H1 (cell line): ENCODE measurements around the gene RMC1. TPM values are rescaled to one million over a fixed set of nuclear protein-coding genes. Genes with fewer than 3 reads are reported as not detected.

Experiments
- CTCF ChIA-PET: fragments of 300-600 bp; sonication (Branson Sonifier 250); formaldehyde crosslinking; loops from one replicate; lab custom pipeline; 2021; ENCODE audit not compliant: partially characterized antibody; lab: Charles Lee
- POLR2A ChIA-PET: fragments of 300-600 bp; sonication (Branson Sonifier 250); formaldehyde crosslinking; loops from one replicate; lab custom pipeline; 2021; ENCODE audit warnings: inconsistent platforms; ENCODE audit not compliant: partially characterized antibody; lab: Charles Lee
- DNase-seq, 2 experiments: peaks; one replicate each; pipeline versions ENCODE4 v3.0.0 to v3.0.0-alpha.2; 2010 to 2022; ENCODE audit warnings: low spot score in 2 of 2, low read depth in 1 of 2, mixed read lengths in 1 of 2
- FAIRE-seq: peaks from 2 replicates; lab custom pipeline; 2011; peaks lifted over from hg19 to GRCh38; lab: Jason Lieb, UNC
- H2AFZ ChIP-seq: 2 replicates; pipeline ENCODE4 v1.8.1; 2012; ENCODE audit warnings: low read length, inconsistent platforms
- H2AK5ac ChIP-seq: 2 replicates; pipeline ENCODE4 v1.6.1; 2013; ENCODE audit warnings: low read depth, low read length
- H2BK120ac ChIP-seq: replicated peaks from 2 replicates; pipeline ENCODE3; 2013; ENCODE audit warnings: low read depth, low read length, inconsistent platforms
- H2BK12ac ChIP-seq: 2 replicates; pipeline ENCODE4 v1.6.1; 2013; ENCODE audit warnings: low read depth, low read length
- H2BK15ac ChIP-seq: 2 replicates; pipeline ENCODE4 v1.6.1; 2013; ENCODE audit warnings: low read length
- H2BK20ac ChIP-seq: 2 replicates; pipeline ENCODE4 v1.6.1; 2013; ENCODE audit warnings: low read length
- H2BK5ac ChIP-seq: 2 replicates; pipeline ENCODE4 v1.6.1; 2013; ENCODE audit warnings: low read depth, low read length
- H3K14ac ChIP-seq: 2 replicates; pipeline ENCODE4 v1.6.1; 2013; ENCODE audit warnings: inconsistent platforms; ENCODE audit not compliant: insufficient read length
- H3K18ac ChIP-seq: 2 replicates; pipeline ENCODE4 v1.6.1; 2013; ENCODE audit warnings: low read length; ENCODE audit errors: extremely low read depth
- H3K23ac ChIP-seq: 2 replicates; pipeline ENCODE4 v1.6.1; 2013; ENCODE audit warnings: inconsistent platforms; ENCODE audit not compliant: insufficient read length
- H3K23me2 ChIP-seq: 2 replicates; pipeline ENCODE4 v1.6.1; 2013; ENCODE audit warnings: low read depth, low read length
- H3K27ac ChIP-seq: 2 replicates; pipeline ENCODE4 v1.6.1; 2011; ENCODE audit warnings: low read depth, low read length, inconsistent platforms
- H3K27me3 ChIP-seq, 4 experiments: replicated peaks in 1 of 4; 1 replicate in 1 of 4; 2 replicates in 3 of 4; pipeline versions ENCODE4 v1.6.1 to v1.8.1; 2011 to 2013; ENCODE audit warnings: low read length in 3 of 4, mild to moderate bottlenecking in 3 of 4, inconsistent platforms in 2 of 4, mixed read lengths in 2 of 4, moderate library complexity in 1 of 4; ENCODE audit not compliant: control insufficient read depth in 3 of 4, insufficient read depth in 3 of 4; ENCODE audit errors: extremely low read depth in 1 of 4
- H3K36me3 ChIP-seq, 4 experiments: 2 replicates each; pipeline versions ENCODE4 v1.6.1 to v1.8.1; 2011 to 2013; ENCODE audit warnings: mild to moderate bottlenecking in 4 of 4, low read length in 3 of 4, moderate library complexity in 2 of 4, control low read depth in 1 of 4, inconsistent platforms in 1 of 4; ENCODE audit not compliant: insufficient read depth in 4 of 4, control insufficient read depth in 2 of 4
- H3K4ac ChIP-seq: replicated peaks from 2 replicates; pipeline ENCODE3; 2013; ENCODE audit warnings: low read length, low read depth, mixed read lengths, inconsistent platforms; ENCODE audit not compliant: insufficient read length
- H3K4me1 ChIP-seq, 4 experiments: replicated peaks in 1 of 4; 1 replicate in 1 of 4; 2 replicates in 3 of 4; pipeline versions ENCODE4 v1.6.1 to v1.8.1; 2011 to 2013; ENCODE audit warnings: low read length in 3 of 4, inconsistent platforms in 2 of 4, mixed read lengths in 1 of 4; ENCODE audit not compliant: insufficient read depth in 4 of 4, control insufficient read depth in 3 of 4
- H3K4me2 ChIP-seq, 2 experiments: 2 replicates each; pipeline versions ENCODE4 v1.6.1 to v1.8.1; 2011 to 2013; ENCODE audit warnings: low read depth in 2 of 2, low read length in 2 of 2, control low read depth in 1 of 2, inconsistent platforms in 1 of 2, mild to moderate bottlenecking in 1 of 2; ENCODE audit not compliant: insufficient read depth in 1 of 2
- H3K4me3 ChIP-seq, 4 experiments: fragments of 200-600, 300-600 bp in 1 of 4; sonication (generic), shearing (Covaris generic), sonication (Bioruptor Twin) in 1 of 4; 2 replicates each; pipeline versions ENCODE4 v1.5.1 to v1.8.1; 2011 to 2016; ENCODE audit warnings: low read length in 4 of 4, low read depth in 3 of 4, control low read depth in 2 of 4, inconsistent platforms in 2 of 4, mild to moderate bottlenecking in 2 of 4, mixed read lengths in 1 of 4, moderate library complexity in 1 of 4; ENCODE audit not compliant: insufficient read depth in 2 of 4; ENCODE audit errors: extremely low read depth in 1 of 4
- H3K56ac ChIP-seq: replicated peaks from 2 replicates; pipeline ENCODE3; 2013; ENCODE audit warnings: low read depth, mild to moderate bottlenecking, mixed read lengths, low read length, inconsistent platforms; ENCODE audit not compliant: insufficient read length
- H3K79me1 ChIP-seq: 2 replicates; pipeline ENCODE4 v1.6.1; 2013; ENCODE audit warnings: low read depth, low read length, control low read depth
- H3K79me2 ChIP-seq, 2 experiments: 2 replicates each; pipeline versions ENCODE4 v1.6.1 to v1.8.1; 2012 to 2013; ENCODE audit warnings: low read length in 2 of 2, mild to moderate bottlenecking in 2 of 2, inconsistent platforms in 1 of 2; ENCODE audit not compliant: insufficient read depth in 2 of 2, control insufficient read depth in 1 of 2
- H3K9ac ChIP-seq, 4 experiments: replicated peaks in 1 of 4; 1 replicate in 1 of 4; 2 replicates in 3 of 4; pipeline versions ENCODE4 v1.6.1 to v1.8.1; 2011 to 2013; ENCODE audit warnings: low read depth in 3 of 4, low read length in 3 of 4, control low read depth in 2 of 4, mild to moderate bottlenecking in 2 of 4, moderate library complexity in 2 of 4, inconsistent platforms in 1 of 4; ENCODE audit errors: extremely low read depth in 1 of 4
- H3K9me3 ChIP-seq, 2 experiments: 2 replicates each; pipeline versions ENCODE4 v1.6.1 to v1.8.1; 2012 to 2013; ENCODE audit warnings: mild to moderate bottlenecking in 2 of 2, moderate library complexity in 2 of 2, control low read depth in 1 of 2, inconsistent platforms in 1 of 2, low read depth in 1 of 2, low read length in 1 of 2, mixed read lengths in 1 of 2; ENCODE audit not compliant: insufficient read depth in 2 of 2
- H4K20me1 ChIP-seq, 2 experiments: replicated peaks in 1 of 2; 2 replicates each; pipeline versions ENCODE3 to v1.8.1; 2011 to 2013; ENCODE audit warnings: inconsistent platforms in 2 of 2, low read length in 2 of 2, mild to moderate bottlenecking in 1 of 2; ENCODE audit not compliant: insufficient read depth in 2 of 2, control insufficient read depth in 1 of 2
- H4K5ac ChIP-seq: 2 replicates; pipeline ENCODE4 v1.6.1; 2013; ENCODE audit warnings: low read length, low read depth, mixed read lengths, inconsistent platforms; ENCODE audit not compliant: insufficient read length
- H4K8ac ChIP-seq: 2 replicates; pipeline ENCODE4 v1.8.0; 2013; ENCODE audit warnings: mild to moderate bottlenecking, moderate library complexity, low read length, inconsistent platforms; ENCODE audit not compliant: insufficient read depth; ENCODE audit errors: extremely low read depth
- H4K91ac ChIP-seq: replicated peaks from 2 replicates; pipeline ENCODE3; 2013; ENCODE audit warnings: low read length, mixed read lengths, inconsistent platforms; ENCODE audit not compliant: insufficient read length
- BCL11A ChIP-seq, 2 experiments: IDR thresholded peaks; one replicate each; pipeline ENCODE4 v1.6.1; 2011; ENCODE audit warnings: low read depth in 2 of 2, low read length in 2 of 2, mild to moderate bottlenecking in 2 of 2
- CTBP2 ChIP-seq: IDR thresholded peaks from 2 replicates; pipeline ENCODE4 v1.7.0; 2011; ENCODE audit warnings: borderline replicate concordance, mild to moderate bottlenecking, moderate library complexity, mixed read lengths, low read length; ENCODE audit not compliant: insufficient read depth, insufficient read length
- EGR1 ChIP-seq: IDR thresholded peaks from 2 replicates; pipeline ENCODE4 v1.6.1; 2011; ENCODE audit warnings: low read depth, low read length, borderline replicate concordance
- EP300 ChIP-seq, 2 experiments: IDR thresholded peaks; 1 replicate in 1 of 2; 2 replicates in 1 of 2; pipeline ENCODE4 v1.6.1; 2011 to 2012; ENCODE audit warnings: low read depth in 2 of 2, low read length in 2 of 2, mild to moderate bottlenecking in 2 of 2, borderline replicate concordance in 1 of 2, inconsistent platforms in 1 of 2, moderate library complexity in 1 of 2
- HDAC6 ChIP-seq: IDR thresholded peaks from one replicate; pipeline ENCODE4 v1.7.1; 2012; ENCODE audit warnings: low read depth, mild to moderate bottlenecking, inconsistent platforms, low read length, moderate library complexity
- MAFK ChIP-seq: IDR thresholded peaks from 2 replicates; pipeline ENCODE4 v1.6.1; 2012; ENCODE audit warnings: low read depth, mild to moderate bottlenecking, improper control_type of control experiment, low read length
- RAD21 ChIP-seq, 2 experiments: IDR thresholded peaks in 1 of 2; conservative IDR thresholded peaks in 1 of 2; 2 replicates each; pipeline ENCODE4 v1.6.1; 2011; ENCODE audit warnings: low read depth in 2 of 2, low read length in 2 of 2, improper control_type of control experiment in 1 of 2, inconsistent platforms in 1 of 2, mild to moderate bottlenecking in 1 of 2, moderate library complexity in 1 of 2
- SAP30 ChIP-seq: fragments of 300-600 bp; sonication (generic); IDR thresholded peaks from 2 replicates; pipeline ENCODE4 v1.7.1; 2012; ENCODE audit warnings: low read length, moderate library complexity, mild to moderate bottlenecking, inconsistent platforms; ENCODE audit not compliant: insufficient read depth, insufficient replicate concordance
- SIX5 ChIP-seq: IDR thresholded peaks from 2 replicates; pipeline ENCODE4 v1.6.1; 2011; ENCODE audit warnings: mild to moderate bottlenecking, low read depth, low read length
- SP2 ChIP-seq: IDR thresholded peaks from 2 replicates; pipeline ENCODE4 v1.6.1; 2012; ENCODE audit warnings: mild to moderate bottlenecking, low read length, inconsistent platforms
- YY1 ChIP-seq: IDR thresholded peaks from 2 replicates; pipeline ENCODE4 v1.6.1; 2011; ENCODE audit warnings: low read depth, mild to moderate bottlenecking, low read length
- whole genome bisulfite sequencing, 2 experiments: shearing (Covaris generic) in 1 of 2; methylation state at CpG; one replicate each; pipeline versions ENCODE4 v1.1.6 to v1.1.7; 2013 to 2015; ENCODE audit warnings: low lambda C conversion rate in 2 of 2, mixed read lengths in 2 of 2, inconsistent platforms in 1 of 2, low coverage in 1 of 2, missing lambda C conversion rate in 1 of 2; ENCODE audit not compliant: insufficient replicate concordance in 2 of 2, insufficient coverage in 1 of 2, insufficient read length in 1 of 2; ENCODE audit errors: extremely low coverage in 1 of 2, missing lambda C conversion rate in 1 of 2; 5-methylcytosine and 5-hydroxymethylcytosine counted together
- polyA plus RNA-seq, 7 experiments: library from polyadenylated mRNA; depleted of rRNA in 3 of 7; stranded (reverse) in 5 of 7; unstranded in 2 of 7; fragments of >200 nt in 5 of 7; fragments of 200-250 nt in 2 of 7; gene quantifications; 1 replicate in 5 of 7; 2 replicates in 1 of 7; 4 replicates in 1 of 7; pipeline versions ENCODE4 v1.2.1 to v1.2.3, GENCODE V29; 2011 to 2013; ENCODE audit warnings: missing spikeins in 2 of 7, mixed read lengths in 2 of 7
- total RNA-seq: library from RNA; stranded (reverse); fragmentation: NEBNext Ultra II Directional; extraction: Animal tissue kit (Norgen Biotek cat#: 25700); gene quantifications from 2 replicates; pipeline ENCODE4 v1.2.1, GENCODE V29; 2021

The RMC1 gene
- total and polyA plus RNA-seq, 2 of the 8 experiments (the other 6 are each of a cell fraction or from before 2014, with no cell fraction given), result 16.4 to 20.1 TPM

DNA sequence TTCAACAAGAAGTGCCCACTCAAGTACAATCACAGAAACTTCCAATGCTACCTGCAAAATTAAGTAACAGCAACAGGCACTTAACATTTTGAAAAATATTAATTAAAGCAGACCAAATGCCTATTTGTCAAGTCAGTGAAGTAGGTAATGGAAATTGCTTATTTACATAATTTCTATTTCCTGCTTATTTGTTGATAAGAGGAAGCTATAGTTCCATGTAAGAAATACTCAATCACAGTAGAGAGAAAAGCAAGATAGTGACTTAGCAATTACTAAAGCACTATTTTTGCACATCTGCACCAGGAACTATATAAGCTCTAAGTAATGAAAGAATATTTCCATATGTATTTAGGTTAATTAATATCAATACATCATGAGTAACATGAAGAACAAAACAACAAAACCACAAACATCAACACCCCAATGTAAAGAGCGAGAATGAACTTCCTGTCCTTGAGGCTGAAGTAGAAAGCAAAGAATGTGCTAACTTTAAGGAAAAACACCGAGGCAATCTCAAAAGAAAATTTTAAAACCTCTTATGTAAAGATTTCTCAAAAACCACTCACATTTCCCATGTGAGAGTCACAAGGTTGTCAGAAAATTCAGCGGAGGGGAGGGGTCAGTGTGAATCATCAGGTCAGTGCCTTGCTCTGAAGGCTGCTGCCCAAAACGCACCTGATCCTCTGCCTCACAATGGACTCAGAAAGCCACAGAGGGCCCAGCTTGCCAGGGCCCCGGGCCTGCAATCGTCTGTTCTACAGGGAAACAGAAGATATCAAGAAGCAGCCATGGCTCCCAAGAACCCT is 70.5 kb downstream of the RMC1 start:
- no peak for FAIRE-seq
- H2BK12ac ChIP-seq, result no peak overlapping the region
- H4K91ac ChIP-seq, result no peak overlapping the region
- H3K36me3 ChIP-seq, result peaks cover 0 to 25% (median 5%) of the 10 kb centered on the region in 4 experiments; a peak in 5 of 8 replicates
- no peak overlapping the region for H3K4ac ChIP-seq
- no peaks in the 10 kb centered on the region for H3K9me3 ChIP-seq
- H2AFZ ChIP-seq, result no peak overlapping the region
- H3K4me3 ChIP-seq, result no peak overlapping the region
- H3K79me2 ChIP-seq, result peaks cover 0 to 9% of the 10 kb centered on the region in 2 experiments; a peak in 2 of 4 replicates
- no peak overlapping the region for H2BK5ac ChIP-seq
- no peak overlapping the region for H2AK5ac ChIP-seq
- no peak overlapping the region for H2BK120ac ChIP-seq
- DNase-seq, result peak in 1 of 2 experiments; percentile 27
- no peak overlapping the region for H4K8ac ChIP-seq
- no peaks in the 10 kb centered on the region for H3K27me3 ChIP-seq
- no peak overlapping the region for H3K9ac ChIP-seq
- H4K5ac ChIP-seq, result no peak overlapping the region
- no peak overlapping the region for H2BK15ac ChIP-seq
- no peak overlapping the region for H2BK20ac ChIP-seq
- 61% methylated on average over 6 of the region's 6 CpGs; no CpG with 5 or more reads in 1 of the 2 experiments for WGBS, 2 experiments
- no peak overlapping the region for H3K27ac ChIP-seq
- H3K23ac ChIP-seq, result no peak overlapping the region
- peaks cover 0 to 2% of the 10 kb centered on the region in 2 experiments for H4K20me1 ChIP-seq
- H3K56ac ChIP-seq, result no peak overlapping the region
- CTCF ChIA-PET, result interaction anchor here (0.6 to 1.3 kb wide), 2 partner anchors 25 to 867 kb away, joined by 3 to 4 read pairs; no protein-coding TSS in a partner anchor
- H3K4me2 ChIP-seq, result no peak overlapping the region
- no peaks in the 10 kb centered on the region for H3K23me2 ChIP-seq
- H3K18ac ChIP-seq, result no peak overlapping the region
- H3K79me1 ChIP-seq, result peaks cover 4% of the 10 kb centered on the region
- H3K4me1 ChIP-seq, result peaks cover 0 to 4% (median 1%) of the 10 kb centered on the region in 4 experiments; a peak in 2 of 7 replicates
- no peak overlapping the region for H3K14ac ChIP-seq
- POLR2A ChIA-PET, result no interaction called here
- TF ChIP-seq HDAC6 (no peak), MAFK (no peak), SAP30 (no peak), BCL11A (IDR thresholded peaks at IDR 0.05; ENCODE audit: low read depth in 2 of 2, low read length in 2 of 2) (no peak), YY1 (no peak), EGR1 (no peak), RAD21 (IDR thresholded peaks at IDR 0.05 in 1 of 2, conservative IDR thresholded peaks at IDR 0.05 in 1 of 2; ENCODE audit: low read depth in 2 of 2, low read length in 2 of 2) (no peak), SIX5 (no peak), SP2 (no peak), EP300 (IDR thresholded peaks at IDR 0.05; ENCODE audit: borderline replicate concordance in 1 of 2, low read depth in 2 of 2, low read length in 2 of 2) (no peak), CTBP2 (no peak)
